Measurements from ENCODE around the gene BICRAL. TPM values are rescaled to one million over a fixed set of nuclear protein-coding genes. Genes with fewer than 3 reads are reported as not detected.
"Not testable (repeated sequence)": the region's sequence is repeated elsewhere in the genome, so short reads cannot be mapped to it uniquely, and the experiment has no call there.

Gene BICRAL
- total RNA-seq, 4 donors from 2014 or later: 14.7 to 34.8 (median 21.5) TPM

DNA sequence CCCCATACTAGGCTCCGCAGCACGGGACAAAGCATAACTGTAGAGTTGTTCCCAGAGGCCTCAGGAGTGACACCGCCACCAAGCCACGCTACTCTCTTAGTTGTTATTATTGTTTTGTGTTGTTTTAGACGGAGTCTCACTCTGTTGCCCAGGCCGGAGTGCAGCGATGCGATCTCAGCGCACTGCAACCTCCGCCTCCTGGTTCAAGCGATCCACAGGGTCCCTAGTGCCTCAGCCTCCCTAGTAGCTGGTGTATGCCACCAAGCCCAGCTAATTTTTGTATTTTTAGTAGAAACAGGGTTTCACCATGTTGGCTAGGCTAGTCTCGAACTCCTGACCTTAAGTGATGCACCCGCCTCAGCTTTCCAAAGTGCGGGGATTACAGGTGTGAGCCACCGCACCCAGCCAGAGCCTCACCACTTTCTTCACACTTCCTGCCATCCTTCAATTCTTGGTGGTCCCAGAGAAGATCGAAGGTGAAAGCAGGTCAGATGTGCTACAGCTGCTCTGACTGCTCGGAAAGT is 109.4 kb downstream of the BICRAL start:
- in situ Hi-C loops (cut with MboI; ENCODE audit: low pct_ligation_motif_present in 1 of 4, low pct_unique_long_range_greater_than_20kb in 1 of 4, low sequenced_read_pairs in 3 of 4) (loop anchor here in 1 of 4 donors (25.0 kb wide), 1 partner anchor 154 kb away; the partner anchor contains the start of gene TBCC), intact Hi-C loops (cut with DNase I; ENCODE audit: low total_unique reads) (no loop called here)
- TF ChIP-seq POLR2A (IDR thresholded peaks at IDR 0.05): no peak
- TF ChIP-seq, protein P1, sequence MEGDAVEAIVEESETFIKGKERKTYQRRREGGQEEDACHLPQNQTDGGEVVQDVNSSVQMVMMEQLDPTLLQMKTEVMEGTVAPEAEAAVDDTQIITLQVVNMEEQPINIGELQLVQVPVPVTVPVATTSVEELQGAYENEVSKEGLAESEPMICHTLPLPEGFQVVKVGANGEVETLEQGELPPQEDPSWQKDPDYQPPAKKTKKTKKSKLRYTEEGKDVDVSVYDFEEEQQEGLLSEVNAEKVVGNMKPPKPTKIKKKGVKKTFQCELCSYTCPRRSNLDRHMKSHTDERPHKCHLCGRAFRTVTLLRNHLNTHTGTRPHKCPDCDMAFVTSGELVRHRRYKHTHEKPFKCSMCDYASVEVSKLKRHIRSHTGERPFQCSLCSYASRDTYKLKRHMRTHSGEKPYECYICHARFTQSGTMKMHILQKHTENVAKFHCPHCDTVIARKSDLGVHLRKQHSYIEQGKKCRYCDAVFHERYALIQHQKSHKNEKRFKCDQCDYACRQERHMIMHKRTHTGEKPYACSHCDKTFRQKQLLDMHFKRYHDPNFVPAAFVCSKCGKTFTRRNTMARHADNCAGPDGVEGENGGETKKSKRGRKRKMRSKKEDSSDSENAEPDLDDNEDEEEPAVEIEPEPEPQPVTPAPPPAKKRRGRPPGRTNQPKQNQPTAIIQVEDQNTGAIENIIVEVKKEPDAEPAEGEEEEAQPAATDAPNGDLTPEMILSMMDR (IDR thresholded peaks at IDR 0.05): no peak
- TF ChIP-seq POLR2AphosphoS5 (IDR thresholded peaks at IDR 0.05): no peak
- no peak for TF ChIP-seq EP300 (IDR thresholded peaks at IDR 0.05; ENCODE audit: low read depth)

DNA sequence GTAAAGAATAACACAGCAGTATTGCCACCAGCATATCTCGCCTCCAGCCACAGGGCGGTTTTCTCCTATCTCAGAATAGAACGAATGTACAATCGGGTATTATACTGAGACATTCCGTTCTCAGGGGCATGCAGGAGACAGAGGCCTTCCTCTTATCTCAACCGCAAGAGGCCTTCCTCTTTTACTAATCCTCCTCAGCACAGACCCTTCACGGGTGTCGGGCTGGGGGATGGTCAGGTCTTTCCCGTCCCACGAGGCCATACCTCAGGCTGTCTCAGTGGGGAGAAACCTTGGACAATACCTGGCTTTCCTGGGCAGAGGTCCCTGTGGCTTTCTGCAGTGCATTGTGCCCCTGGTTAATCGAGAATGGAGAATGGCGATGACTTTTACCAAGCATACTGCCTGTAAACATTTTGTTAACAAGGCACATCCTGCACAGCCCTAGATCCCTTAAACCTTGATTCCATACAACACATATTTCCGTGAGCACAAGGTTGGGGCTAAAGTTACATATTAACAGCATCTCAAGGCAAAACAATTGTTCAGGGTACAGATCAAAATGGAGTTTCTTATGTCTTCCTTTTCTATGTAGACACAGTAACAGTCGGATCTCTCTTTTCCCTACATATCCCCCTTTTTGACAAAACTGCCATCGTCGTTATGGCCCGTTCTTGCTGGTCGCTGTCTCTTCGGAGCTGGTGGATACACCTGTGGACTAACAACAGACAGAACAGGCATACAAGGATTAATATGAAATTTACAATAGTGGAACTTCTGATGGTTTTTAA is 112.4 kb downstream of the BICRAL start:
- H3K4me1 ChIP-seq: peaks cover 7 to 23% (median 8%) of the 10 kb centered on the region in 4 donors
- 53 to 62% methylated on average over 2 to 19 of the region's 19 CpGs for WGBS, 2 donors (ENCODE audit: low coverage in 1 of 2)
- H3K27me3 ChIP-seq; DNase-seq; H3K4me3 ChIP-seq; H3K9me3 ChIP-seq; H3K27ac ChIP-seq; intact Hi-C loops (cut with DNase I; ENCODE audit: low total_unique reads); H3K36me3 ChIP-seq: not testable (repeated sequence)
- peak; percentile 12 for TF ChIP-seq POLR2A (IDR thresholded peaks at IDR 0.05)
- in situ Hi-C loops (cut with MboI; ENCODE audit: low pct_ligation_motif_present in 1 of 4, low pct_unique_long_range_greater_than_20kb in 1 of 4, low sequenced_read_pairs in 3 of 4): loop anchor here in 1 of 4 donors (25.0 kb wide), 1 partner anchor 157 kb away; the partner anchor contains the start of gene TBCC

More for the DNA sequence above, 109.4 kb downstream of the BICRAL start:
- Histone ChIP-seq H3K36me3 (no peaks in the 10 kb centered on the region), H3K4me3 (peak overlapping the region; percentile 65 to 86 (median 77)), H3K9me3 (no peaks in the 10 kb centered on the region), H3K27ac (peak overlapping the region; percentile 93 to 96 (median 93)), H3K4me1 (peaks cover 7 to 16% (median 8%) of the 10 kb centered on the region in 4 donors), H3K27me3 (no peaks in the 10 kb centered on the region)
- WGBS, 2 donors (ENCODE audit: low coverage in 1 of 2): 35 to 38% methylated on average over 2 to 17 of the region's 17 CpGs
- no peak for DNase-seq

DNA sequence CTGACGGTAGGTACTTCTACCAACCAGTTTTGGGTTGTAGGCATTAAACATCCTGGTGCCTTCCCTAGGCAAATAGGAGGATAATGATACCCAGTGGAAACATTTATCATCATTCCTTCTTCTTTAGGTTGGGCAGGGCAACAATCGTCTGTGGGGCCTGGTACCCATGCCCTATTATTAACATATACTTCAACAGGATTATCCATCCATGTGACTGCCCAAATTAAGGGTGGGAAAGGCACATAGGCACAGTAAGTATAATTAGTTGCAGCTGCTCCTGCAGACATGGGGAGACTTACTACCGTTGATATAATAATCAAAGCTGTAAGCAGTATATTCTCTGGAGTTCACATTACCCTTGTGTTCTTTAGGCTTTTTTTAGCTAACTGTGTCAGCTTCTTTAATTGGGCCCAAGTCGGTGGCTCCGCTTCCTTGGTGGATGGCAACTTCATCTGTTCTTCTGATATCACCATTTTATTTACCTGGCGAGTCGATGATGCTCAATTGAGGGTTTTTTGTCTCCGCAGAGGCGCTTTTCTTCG is 114.4 kb downstream of the BICRAL start:
- TF ChIP-seq POLR2A (IDR thresholded peaks at IDR 0.05) (no peak), POLR2AphosphoS5 (IDR thresholded peaks at IDR 0.05) (no peak), EP300 (IDR thresholded peaks at IDR 0.05; ENCODE audit: low read depth) (no peak)
- intact Hi-C loops (cut with DNase I; ENCODE audit: low total_unique reads) (no loop called here), in situ Hi-C loops (cut with MboI; ENCODE audit: low pct_ligation_motif_present in 1 of 4, low pct_unique_long_range_greater_than_20kb in 1 of 4, low sequenced_read_pairs in 3 of 4) (loop anchor here in 1 of 4 donors (25.0 kb wide), 1 partner anchor 159 kb away; the partner anchor contains the start of gene TBCC)
- Histone ChIP-seq H3K4me1 (peaks cover 2 to 14% (median 3%) of the 10 kb centered on the region in 4 donors), H3K4me3 (no peak overlapping the region), H3K27ac (no peak overlapping the region), H3K27me3 (no peaks in the 10 kb centered on the region), H3K9me3 (no peaks in the 10 kb centered on the region), H3K36me3 (no peaks in the 10 kb centered on the region)
- DNase-seq: no peak
- 43 to 87% methylated on average over 1 to 10 of the region's 10 CpGs for WGBS, 2 donors (ENCODE audit: low coverage in 1 of 2)

DNA sequence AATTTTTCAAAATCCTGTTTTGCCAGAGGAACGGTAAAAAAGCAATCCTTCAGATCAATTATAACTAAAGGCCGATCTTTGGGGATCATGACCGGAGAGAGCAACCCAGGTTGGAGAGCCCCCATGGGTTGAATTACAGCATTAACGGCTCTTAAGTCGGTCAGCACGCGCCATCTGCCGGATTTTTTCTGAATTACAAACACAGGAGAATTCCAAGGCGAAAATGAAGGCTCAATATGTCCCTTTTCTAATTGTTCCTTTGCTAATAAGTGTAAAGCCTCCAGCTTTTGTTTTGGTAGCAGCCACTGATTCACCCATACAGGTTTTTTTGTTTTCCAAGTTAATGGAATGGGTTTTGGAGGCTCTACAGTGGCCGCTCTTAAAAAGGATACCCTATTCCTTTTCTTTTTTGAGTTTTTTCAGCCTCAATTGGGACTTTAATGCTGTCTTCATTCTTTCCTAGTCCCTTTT is 117.1 kb downstream of the BICRAL start:
- no peak overlapping the region for H3K4me3 ChIP-seq
- no peaks in the 10 kb centered on the region for H3K27me3 ChIP-seq
- in situ Hi-C loops (cut with MboI; ENCODE audit: low pct_ligation_motif_present in 1 of 4, low pct_unique_long_range_greater_than_20kb in 1 of 4, low sequenced_read_pairs in 3 of 4): loop anchor here in 1 of 4 donors (25.0 kb wide), 1 partner anchor 162 kb away; the partner anchor contains the start of gene TBCC
- WGBS, 2 donors (ENCODE audit: low coverage in 1 of 2): 10 to 11% methylated on average over 9 to 10 of the region's 10 CpGs
- H3K36me3 ChIP-seq: no peaks in the 10 kb centered on the region
- intact Hi-C loops (cut with DNase I; ENCODE audit: low total_unique reads): no loop called here
- DNase-seq: peak; percentile 71
- no peaks in the 10 kb centered on the region for H3K9me3 ChIP-seq
- peaks cover 0 to 13% (median 4%) of the 10 kb centered on the region in 4 donors for H3K4me1 ChIP-seq
- no peak overlapping the region for H3K27ac ChIP-seq
- no peak for TF ChIP-seq POLR2A (IDR thresholded peaks at IDR 0.05)
- TF ChIP-seq EP300 (IDR thresholded peaks at IDR 0.05; ENCODE audit: low read depth): no peak
- TF ChIP-seq, protein P1 (IDR thresholded peaks at IDR 0.05): peak; percentile 80 to 88 (median 81)
- TF ChIP-seq POLR2AphosphoS5 (IDR thresholded peaks at IDR 0.05): no peak
